Ovary (tissue), 3 donors: Measurements from ENCODE around the gene WDR82.

ENCODE experiments used
- CTCF ChIP-seq, 3 donors: fragments of 450-650 bp in 2 of 3; fragments of 200-600 bp in 1 of 3; IDR thresholded peaks; one replicate each; pipeline versions ENCODE4 v1.5.1 to v1.8.0; 2016 to 2022; ENCODE audit warnings: antibody characterized with exemption in 3 of 3, mild to moderate bottlenecking in 1 of 3
- EP300 ChIP-seq: sonication (generic); formaldehyde crosslinking; IDR thresholded peaks from one replicate; pipeline ENCODE4 v1.6.1; 2017; ENCODE audit warnings: antibody characterized with exemption
- POLR2A ChIP-seq: fragments of 450-650 bp; IDR thresholded peaks from one replicate; pipeline ENCODE4 v1.6.1; 2017; ENCODE audit warnings: antibody characterized with exemption, mild to moderate bottlenecking, moderate library complexity
- donor health status: DM: no; HTN: no; CAD: no.

- TF ChIP-seq CTCF (IDR thresholded peaks at IDR 0.05) (no peak), POLR2A (no peak), EP300 (no peak)
Measured at GRCh38 chr3:52308308-52308707, 29.9 kb upstream of the WDR82 start.
